Endothelial cell of hepatic sinusoid (primary cell): ENCODE data around the gene SLC9C2.
"Not testable (repeated sequence)": the region's sequence is repeated elsewhere in the genome, so short reads cannot be mapped to it uniquely, and the experiment has no call there.

Experiments used
- in situ Hi-C: cut with HindIII; loops from 2 replicates; pipeline ENCODE4 v1.10.0; 2017; ENCODE audit warnings: low sequenced_read_pairs

Gene SLC9C2

GRCh38 chr1:173489929-173490328 lies 112.9 kb downstream of the SLC9C2 start:
- in situ Hi-C loops = no loop called here

GRCh38 chr1:173489149-173489600 lies 113.7 kb downstream of the SLC9C2 start:
- in situ Hi-C loops = no loop called here

GRCh38 chr1:173488001-173488400 lies 114.9 kb downstream of the SLC9C2 start:
- in situ Hi-C loops = no loop called here

- in situ Hi-C loops = no loop called here
Measured at GRCh38 chr1:173485401-173485800, 117.5 kb downstream of the SLC9C2 start.

- in situ Hi-C loops = no loop called here
Measured at GRCh38 chr1:173484276-173484675, 118.6 kb downstream of the SLC9C2 start.

- in situ Hi-C loops = no loop called here
Measured at GRCh38 chr1:173482683-173483082, 120.2 kb downstream of the SLC9C2 start.

GRCh38 chr1:173481195-173481772 lies 121.6 kb downstream of the SLC9C2 start:
- in situ Hi-C loops = no loop called here

- in situ Hi-C loops = no loop called here
Measured at GRCh38 chr1:173479649-173480048, 123.2 kb downstream of the SLC9C2 start.

GRCh38 chr1:173478094-173478674 lies 124.7 kb downstream of the SLC9C2 start:
- in situ Hi-C loops = no loop called here

- in situ Hi-C loops = no loop called here
Measured at GRCh38 chr1:173477286-173478093, 125.4 kb downstream of the SLC9C2 start, which contains the start of gene PRDX6. Gene PRDX6, plus strand, starts transcription at chr1:173477335. Its CDS starts 63 bp downstream, at chr1:173477398.

GRCh38 chr1:173476665-173477285 lies 126.1 kb downstream of the SLC9C2 start:
- in situ Hi-C loops = no loop called here

GRCh38 chr1:173476197-173476664 lies 126.6 kb downstream of the SLC9C2 start:
- in situ Hi-C loops = no loop called here

GRCh38 chr1:173475564-173476196 lies 127.2 kb downstream of the SLC9C2 start:
- in situ Hi-C loops = no loop called here

GRCh38 chr1:173474780-173475421 lies 128.0 kb downstream of the SLC9C2 start:
- in situ Hi-C loops = not testable (repeated sequence)

- in situ Hi-C loops = no loop called here
Measured at GRCh38 chr1:173474097-173474779, 128.6 kb downstream of the SLC9C2 start.

- in situ Hi-C loops = no loop called here
Measured at GRCh38 chr1:173473599-173474011, 129.3 kb downstream of the SLC9C2 start.

GRCh38 chr1:173470608-173471007 lies 132.3 kb downstream of the SLC9C2 start:
- in situ Hi-C loops = no loop called here

- in situ Hi-C loops = no loop called here
Measured at GRCh38 chr1:173469656-173470055, 133.2 kb downstream of the SLC9C2 start.

- in situ Hi-C loops = no loop called here
Measured at GRCh38 chr1:173467426-173467825, 135.4 kb downstream of the SLC9C2 start.

GRCh38 chr1:173464185-173464584 lies 138.7 kb downstream of the SLC9C2 start:
- in situ Hi-C loops = not testable (repeated sequence)
